ENCODE results near the gene TAOK2. TPM values are rescaled to one million over a fixed set of nuclear protein-coding genes. Genes with fewer than 3 reads are reported as not detected.

The TAOK2 gene
- total RNA-seq, 1 donor from 2014 or later = 66.2 TPM

Other genes starting within 250 kb of the TAOK2 start
- 11.2 TPM for gene C16orf54, start 227.9 kb upstream of the TAOK2 start, total RNA-seq
- gene ZG16, start 195.6 kb upstream of the TAOK2 start, total RNA-seq = not detected
- 21.8 TPM for gene KIF22, start 183.1 kb upstream of the TAOK2 start, total RNA-seq
- 169 TPM for gene MAZ, start 167.3 kb upstream of the TAOK2 start, total RNA-seq
- 3.2 TPM for gene PRRT2, start 161.7 kb upstream of the TAOK2 start, total RNA-seq
- gene PAGR1, start 157.7 kb upstream of the TAOK2 start, total RNA-seq = 18.1 TPM
- 248 TPM for gene MVP, start 153.4 kb upstream of the TAOK2 start, total RNA-seq
- 75.4 TPM for gene CDIPT, start 110.6 kb upstream of the TAOK2 start, total RNA-seq
- 10.7 TPM for gene SEZ6L2, start 74.3 kb upstream of the TAOK2 start, total RNA-seq
- 1.6 TPM for gene ASPHD1, start 73.4 kb upstream of the TAOK2 start, total RNA-seq
- gene KCTD13, start 47.6 kb upstream of the TAOK2 start, total RNA-seq = 22.3 TPM
- gene TMEM219, start 11.8 kb upstream of the TAOK2 start, total RNA-seq = 148 TPM
- gene HIRIP3, start 21.7 kb downstream of the TAOK2 start, total RNA-seq = 22.1 TPM
- gene INO80E, start 22.4 kb downstream of the TAOK2 start, total RNA-seq = 58.4 TPM
- 6.4 TPM for gene DOC2A, start 37.2 kb downstream of the TAOK2 start, total RNA-seq
- not detected for gene C16orf92, start 49.3 kb downstream of the TAOK2 start, total RNA-seq
- not detected for gene TLCD3B, start 57.4 kb downstream of the TAOK2 start, total RNA-seq
- gene ALDOA, start 91.9 kb downstream of the TAOK2 start, total RNA-seq = 733 TPM
- 68.9 TPM for gene PPP4C, start 102.1 kb downstream of the TAOK2 start, total RNA-seq
- 1.6 TPM for gene TBX6, start 118.1 kb downstream of the TAOK2 start, total RNA-seq
- gene YPEL3, start 122.3 kb downstream of the TAOK2 start, total RNA-seq = 113 TPM
- gene GDPD3, start 139.7 kb downstream of the TAOK2 start, total RNA-seq = 14.4 TPM
- gene MAPK3, start 149.4 kb downstream of the TAOK2 start, total RNA-seq = 84.6 TPM
- 76.3 TPM for gene CORO1A, start 209.7 kb downstream of the TAOK2 start, total RNA-seq
- gene BOLA2B, start 219.8 kb downstream of the TAOK2 start, total RNA-seq = 51.7 TPM
- 28.6 TPM for gene SLX1A, start 220.0 kb downstream of the TAOK2 start, total RNA-seq
- 23.1 TPM for gene SULT1A3, start 225.4 kb downstream of the TAOK2 start, total RNA-seq